Measurements from ENCODE around the gene ACSL3. TPM values are rescaled to one million over a fixed set of nuclear protein-coding genes. Genes with fewer than 3 reads are reported as not detected.
A peak's percentile ranks its signal among the peaks of the same experiment; 100 is the strongest.

The ACSL3 gene
- total and polyA plus RNA-seq, 7 donors, result 7.9 to 75.7 (median 48.2) TPM

GRCh38 chr2:222935688-222936298 lies 75.0 kb downstream of the ACSL3 start:
- WGBS, 2 donors, result 69 to 89% methylated on average over 4 of the region's 4 CpGs
- TF ChIP-seq POLR2A (IDR thresholded peaks at IDR 0.05) (no peak), POLR2AphosphoS5 (IDR thresholded peaks at IDR 0.05) (no peak), EP300 (IDR thresholded peaks at IDR 0.05) (no peak), CTCF (IDR thresholded peaks at IDR 0.05) (no peak)
- intact Hi-C loops (cut with DNase I), result no loop called here
- Histone ChIP-seq H3K4me1 (no peaks in the 10 kb centered on the region), H3K27ac (no peak overlapping the region), H3K27me3 (no peaks in the 10 kb centered on the region), H3K36me3 (peaks cover 0 to 78% (median 12%) of the 10 kb centered on the region in 4 donors), H3K4me3 (no peak overlapping the region), H3K9me3 (peaks cover 0 to 6% (median 2%) of the 10 kb centered on the region in 4 donors)
- DNase-seq, result no peak

GRCh38 chr2:222936705-222937104 lies 75.9 kb downstream of the ACSL3 start:
- H3K9me3 ChIP-seq, result peaks cover 0 to 6% (median 2%) of the 10 kb centered on the region in 4 donors
- DNase-seq, result no peak
- no peaks in the 10 kb centered on the region for H3K27me3 ChIP-seq
- TF ChIP-seq EP300 (IDR thresholded peaks at IDR 0.05) (no peak), POLR2A (IDR thresholded peaks at IDR 0.05) (no peak), CTCF (IDR thresholded peaks at IDR 0.05) (no peak), POLR2AphosphoS5 (IDR thresholded peaks at IDR 0.05) (no peak)
- intact Hi-C loops (cut with DNase I), result no loop called here
- no peak overlapping the region for H3K4me3 ChIP-seq
- H3K36me3 ChIP-seq, result peaks cover 0 to 72% (median 7%) of the 10 kb centered on the region in 4 donors
- H3K4me1 ChIP-seq, result no peaks in the 10 kb centered on the region
- H3K27ac ChIP-seq, result no peak overlapping the region
- 98% methylated on average over 7 of the region's 7 CpGs for WGBS, 2 donors

GRCh38 chr2:222938327-222938726 lies 77.5 kb downstream of the ACSL3 start:
- Histone ChIP-seq H3K27ac (no peak overlapping the region), H3K4me3 (no peak overlapping the region), H3K4me1 (peaks cover 0 to 2% (median 0%) of the 10 kb centered on the region in 4 donors), H3K36me3 (peaks cover 0 to 64% (median 2%) of the 10 kb centered on the region in 4 donors), H3K9me3 (peaks cover 0 to 6% (median 2%) of the 10 kb centered on the region in 4 donors), H3K27me3 (no peaks in the 10 kb centered on the region)
- TF ChIP-seq POLR2AphosphoS5 (IDR thresholded peaks at IDR 0.05) (no peak), POLR2A (IDR thresholded peaks at IDR 0.05) (no peak), EP300 (IDR thresholded peaks at IDR 0.05) (no peak), CTCF (IDR thresholded peaks at IDR 0.05) (no peak)
- intact Hi-C loops (cut with DNase I), result no loop called here
- no peak for DNase-seq
- WGBS, 2 donors, result 94 to 98% methylated on average over 2 of the region's 2 CpGs

GRCh38 chr2:222939208-222939856 lies 78.5 kb downstream of the ACSL3 start:
- H3K4me1 ChIP-seq, result peaks cover 0 to 12% (median 5%) of the 10 kb centered on the region in 4 donors
- H3K27me3 ChIP-seq, result no peaks in the 10 kb centered on the region
- no peak overlapping the region for H3K4me3 ChIP-seq
- no peak for TF ChIP-seq EP300 (IDR thresholded peaks at IDR 0.05)
- TF ChIP-seq CTCF (IDR thresholded peaks at IDR 0.05), result peak in 3 of 4 experiments; percentile 40 to 46 (median 45)
- TF ChIP-seq POLR2AphosphoS5 (IDR thresholded peaks at IDR 0.05), result peak in 1 of 4 donors; percentile 31
- TF ChIP-seq POLR2A (IDR thresholded peaks at IDR 0.05), result no peak
- 84 to 85% methylated on average over 6 of the region's 6 CpGs for WGBS, 2 donors
- peaks cover 0 to 54% (median 0%) of the 10 kb centered on the region in 4 donors for H3K36me3 ChIP-seq
- H3K9me3 ChIP-seq, result peaks cover 0 to 6% (median 2%) of the 10 kb centered on the region in 4 donors
- H3K27ac ChIP-seq, result no peak overlapping the region
- DNase-seq, result no peak
- intact Hi-C loops (cut with DNase I), result no loop called here

Data from sigmoid colon (tissue), 7 donors.